ENCODE data around the gene TBC1D10A. TPM values are rescaled to one million over a fixed set of nuclear protein-coding genes. Genes with fewer than 3 reads are reported as not detected.

Gene TBC1D10A
- total and polyA plus RNA-seq, 2 experiments from 2014 or later, result 15.7 to 39.9 TPM

DNA sequence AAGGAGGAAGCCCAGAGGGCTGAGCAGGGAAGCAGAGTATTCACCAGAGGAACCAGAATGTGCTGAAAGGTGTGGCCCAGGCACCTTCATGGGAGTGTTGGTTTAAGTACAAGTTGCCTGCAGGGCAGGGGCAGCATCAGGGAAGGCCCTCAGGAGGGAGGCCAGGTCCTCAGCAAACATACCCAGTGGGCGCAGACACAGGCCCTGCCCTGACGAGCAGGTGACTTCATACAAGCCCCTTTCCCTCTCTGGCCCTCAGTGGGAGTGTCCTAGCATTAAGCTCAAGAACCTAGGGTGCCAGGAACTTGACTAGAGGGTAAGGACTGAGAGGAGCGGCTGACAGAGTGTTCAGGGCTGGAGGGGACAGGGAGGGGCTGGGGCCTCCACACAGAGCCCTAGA is 29.9 kb downstream of the TBC1D10A start:
- Histone ChIP-seq H3K27me3 (no peaks in the 10 kb centered on the region), H2AFZ (no peak overlapping the region), H3K4me1 (ENCODE audit: insufficient read depth) (peaks cover under 1% of the 10 kb centered on the region), H3K4me3 (no peak overlapping the region), H3K79me2 (peaks cover 2% of the 10 kb centered on the region), H3K9me2 (replicated peaks; ENCODE audit: insufficient read depth) (no peaks in the 10 kb centered on the region), H3K27ac (no peak overlapping the region), H3K36me3 (replicated peaks; ENCODE audit: insufficient read depth, low read depth) (no peaks in the 10 kb centered on the region), H3K4me2 (no peak overlapping the region), H4K20me1 (ENCODE audit: insufficient read depth, poor library complexity, severe bottlenecking) (no peaks in the 10 kb centered on the region), H3K9me3 (ENCODE audit: low read depth) (no peaks in the 10 kb centered on the region)
- 92% methylated on average over 3 of the region's 3 CpGs for WGBS (ENCODE audit: low lambda C conversion rate, missing lambda C conversion rate)
- DNase-seq (ENCODE audit: low spot score), result no peak
- TF ChIP-seq EZH2 (IDR thresholded peaks at IDR 0.05; ENCODE audit: borderline replicate concordance), result no peak
- no peak for TF ChIP-seq CTCF (IDR thresholded peaks at IDR 0.05; ENCODE audit: poor library complexity)
- TF ChIP-seq EZH2phosphoT487 (IDR thresholded peaks at IDR 0.05; ENCODE audit: low read depth, severe bottlenecking, unreplicated experiment), result no peak

DNA sequence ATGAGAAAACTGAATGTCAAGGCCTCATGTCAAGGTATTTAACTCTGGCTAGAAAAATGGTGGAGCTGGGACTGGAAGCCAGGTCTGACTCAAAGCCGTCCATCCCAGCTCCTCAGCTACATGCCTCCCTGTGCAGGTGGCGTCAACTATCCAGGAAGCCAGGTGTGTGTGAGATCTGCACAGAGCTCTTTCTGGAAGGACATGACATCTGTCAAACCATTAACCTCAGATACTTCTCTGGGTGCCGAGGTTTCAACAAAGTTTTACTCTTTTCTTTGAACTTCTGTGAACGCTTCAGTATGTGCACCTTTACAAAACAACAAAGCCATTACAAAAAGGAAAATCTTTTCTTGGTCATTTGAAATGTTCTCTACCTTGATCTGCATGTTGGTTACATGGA is 30.4 kb downstream of the TBC1D10A start:
- Histone ChIP-seq H3K79me2 (peaks cover 2% of the 10 kb centered on the region), H3K27me3 (no peaks in the 10 kb centered on the region), H3K4me3 (no peak overlapping the region), H3K36me3 (replicated peaks; ENCODE audit: insufficient read depth, low read depth) (no peaks in the 10 kb centered on the region), H3K27ac (no peak overlapping the region), H3K9me3 (ENCODE audit: low read depth) (no peaks in the 10 kb centered on the region), H3K4me2 (no peak overlapping the region), H2AFZ (no peak overlapping the region), H3K4me1 (ENCODE audit: insufficient read depth) (no peaks in the 10 kb centered on the region), H4K20me1 (ENCODE audit: insufficient read depth, poor library complexity, severe bottlenecking) (no peaks in the 10 kb centered on the region), H3K9me2 (replicated peaks; ENCODE audit: insufficient read depth) (no peaks in the 10 kb centered on the region)
- DNase-seq (ENCODE audit: low spot score), result no peak
- 91% methylated on average over 4 of the region's 4 CpGs for WGBS (ENCODE audit: low lambda C conversion rate, missing lambda C conversion rate)
- no peak for TF ChIP-seq EZH2phosphoT487 (IDR thresholded peaks at IDR 0.05; ENCODE audit: low read depth, severe bottlenecking, unreplicated experiment)
- no peak for TF ChIP-seq EZH2 (IDR thresholded peaks at IDR 0.05; ENCODE audit: borderline replicate concordance)
- no peak for TF ChIP-seq CTCF (IDR thresholded peaks at IDR 0.05; ENCODE audit: poor library complexity)

DNA sequence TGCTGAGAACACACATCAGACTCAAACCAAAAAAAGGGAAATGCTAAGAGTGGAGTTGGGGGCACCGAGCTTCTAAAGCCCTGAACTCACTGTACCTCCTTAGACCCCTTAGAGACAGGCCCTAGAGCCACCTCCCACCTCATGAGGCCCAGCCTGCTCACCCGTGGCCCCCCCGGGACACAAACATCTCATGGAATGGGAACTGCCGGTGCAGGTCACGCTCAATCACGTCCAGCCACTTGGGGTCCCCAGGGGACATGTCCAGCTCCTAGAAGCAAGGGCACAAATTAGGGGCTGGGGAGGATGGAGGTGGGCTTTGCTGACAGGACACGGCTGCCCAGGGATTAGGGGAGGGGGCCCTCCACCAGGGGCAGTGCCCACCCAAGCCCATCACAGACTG is 31.2 kb downstream of the TBC1D10A start:
- H3K4me1 ChIP-seq (ENCODE audit: insufficient read depth), result peaks cover 3% of the 10 kb centered on the region
- no peak overlapping the region for H3K27ac ChIP-seq
- peaks cover 2% of the 10 kb centered on the region for H3K79me2 ChIP-seq
- no peaks in the 10 kb centered on the region for H3K9me3 ChIP-seq (ENCODE audit: low read depth)
- no peaks in the 10 kb centered on the region for H3K9me2 ChIP-seq (replicated peaks; ENCODE audit: insufficient read depth)
- DNase-seq (ENCODE audit: low spot score), result no peak
- no peak overlapping the region for H3K4me3 ChIP-seq
- H4K20me1 ChIP-seq (ENCODE audit: insufficient read depth, poor library complexity, severe bottlenecking), result no peaks in the 10 kb centered on the region
- H3K27me3 ChIP-seq, result no peaks in the 10 kb centered on the region
- WGBS (ENCODE audit: low lambda C conversion rate, missing lambda C conversion rate), result 81% methylated on average over 7 of the region's 7 CpGs
- H2AFZ ChIP-seq, result no peak overlapping the region
- H3K36me3 ChIP-seq (replicated peaks; ENCODE audit: insufficient read depth, low read depth), result no peaks in the 10 kb centered on the region
- TF ChIP-seq EZH2phosphoT487 (IDR thresholded peaks at IDR 0.05; ENCODE audit: low read depth, severe bottlenecking, unreplicated experiment) (no peak), EZH2 (IDR thresholded peaks at IDR 0.05; ENCODE audit: borderline replicate concordance) (no peak), CTCF (IDR thresholded peaks at IDR 0.05; ENCODE audit: poor library complexity) (no peak)
- no peak overlapping the region for H3K4me2 ChIP-seq

DNA sequence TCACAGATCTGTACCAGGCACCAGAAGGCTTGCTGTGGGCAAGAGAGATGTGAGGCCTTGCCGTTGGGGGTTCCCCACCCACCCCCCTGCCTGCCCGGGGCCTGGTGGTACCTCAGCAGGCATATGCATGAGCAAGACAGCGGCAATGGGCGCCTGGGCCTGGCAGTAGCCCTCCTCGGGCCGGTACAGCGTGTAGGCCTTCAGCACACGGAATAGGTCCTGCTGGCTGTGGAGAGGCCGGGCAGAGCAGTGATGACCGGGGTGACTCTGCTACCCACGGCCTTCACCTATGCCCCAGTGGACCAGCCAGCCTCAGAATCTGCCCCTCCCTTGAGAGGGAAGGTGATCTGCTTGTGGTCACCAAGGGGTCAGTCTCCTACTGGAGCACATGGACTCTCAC is 31.9 kb downstream of the TBC1D10A start:
- H2AFZ ChIP-seq, result no peak overlapping the region
- TF ChIP-seq CTCF (IDR thresholded peaks at IDR 0.05; ENCODE audit: poor library complexity) (no peak), EZH2phosphoT487 (IDR thresholded peaks at IDR 0.05; ENCODE audit: low read depth, severe bottlenecking, unreplicated experiment) (no peak), EZH2 (IDR thresholded peaks at IDR 0.05; ENCODE audit: borderline replicate concordance) (no peak)
- H3K4me3 ChIP-seq, result no peak overlapping the region
- H3K27ac ChIP-seq, result no peak overlapping the region
- no peaks in the 10 kb centered on the region for H3K9me2 ChIP-seq (replicated peaks; ENCODE audit: insufficient read depth)
- peaks cover 10% of the 10 kb centered on the region for H3K4me1 ChIP-seq (ENCODE audit: insufficient read depth)
- peaks cover 2% of the 10 kb centered on the region for H3K79me2 ChIP-seq
- H3K9me3 ChIP-seq (ENCODE audit: low read depth), result no peaks in the 10 kb centered on the region
- no peaks in the 10 kb centered on the region for H4K20me1 ChIP-seq (ENCODE audit: insufficient read depth, poor library complexity, severe bottlenecking)
- H3K27me3 ChIP-seq, result no peaks in the 10 kb centered on the region
- no peaks in the 10 kb centered on the region for H3K36me3 ChIP-seq (replicated peaks; ENCODE audit: insufficient read depth, low read depth)
- no peak for DNase-seq (ENCODE audit: low spot score)
- H3K4me2 ChIP-seq, result no peak overlapping the region
- 96% methylated on average over 10 of the region's 11 CpGs for WGBS (ENCODE audit: low lambda C conversion rate, missing lambda C conversion rate)
